Measurements from ENCODE around the gene AMELX. TPM values are rescaled to one million over a fixed set of nuclear protein-coding genes. Genes with fewer than 3 reads are reported as not detected.

The AMELX gene
- total RNA-seq, 2 donors from 2014 or later: not detected

- no peaks in the 10 kb centered on the region for H3K27me3 ChIP-seq
- H3K36me3 ChIP-seq: no peaks in the 10 kb centered on the region
- H3K4me3 ChIP-seq: no peak overlapping the region
- no peak overlapping the region for H3K27ac ChIP-seq
- H3K4me1 ChIP-seq: no peaks in the 10 kb centered on the region
- peaks cover 0 to 8% of the 10 kb centered on the region in 2 donors for H3K9me3 ChIP-seq
- no peak for TF ChIP-seq CTCF (IDR thresholded peaks at IDR 0.05)
- DNase-seq (ENCODE audit: low spot score): no peak
These were observed 32.0 kb upstream of the AMELX start for GRCh38 chrX:11261260-11261659.

GRCh38 chrX:11264925-11265324, 28.3 kb upstream of the AMELX start:
- TF ChIP-seq CTCF (IDR thresholded peaks at IDR 0.05): no peak
- H3K27me3 ChIP-seq: no peaks in the 10 kb centered on the region
- H3K4me3 ChIP-seq: no peak overlapping the region
- H3K27ac ChIP-seq: peak overlapping the region; percentile 12 to 29
- no peaks in the 10 kb centered on the region for H3K36me3 ChIP-seq
- no peaks in the 10 kb centered on the region for H3K4me1 ChIP-seq
- H3K9me3 ChIP-seq: no peaks in the 10 kb centered on the region
- DNase-seq (ENCODE audit: low spot score): no peak

GRCh38 chrX:11265352-11265751, 27.9 kb upstream of the AMELX start:
- Histone ChIP-seq H3K27ac (peak overlapping the region; percentile 12 to 29), H3K36me3 (no peaks in the 10 kb centered on the region), H3K27me3 (no peaks in the 10 kb centered on the region), H3K9me3 (no peaks in the 10 kb centered on the region), H3K4me1 (no peaks in the 10 kb centered on the region), H3K4me3 (peak overlapping the region in 1 of 2 donors; percentile 13)
- no peak for TF ChIP-seq CTCF (IDR thresholded peaks at IDR 0.05)
- no peak for DNase-seq (ENCODE audit: low spot score)

GRCh38 chrX:11266573-11267003, 26.6 kb upstream of the AMELX start:
- no peak for TF ChIP-seq CTCF (IDR thresholded peaks at IDR 0.05)
- DNase-seq (ENCODE audit: low spot score): no peak
- Histone ChIP-seq H3K27me3 (no peaks in the 10 kb centered on the region), H3K9me3 (no peaks in the 10 kb centered on the region), H3K4me3 (no peak overlapping the region), H3K27ac (peak overlapping the region in 1 of 2 donors; percentile 50), H3K4me1 (no peaks in the 10 kb centered on the region), H3K36me3 (no peaks in the 10 kb centered on the region)

- no peak for DNase-seq (ENCODE audit: low spot score)
- no peak for TF ChIP-seq CTCF (IDR thresholded peaks at IDR 0.05)
- Histone ChIP-seq H3K36me3 (no peaks in the 10 kb centered on the region), H3K27ac (no peak overlapping the region), H3K4me3 (no peak overlapping the region), H3K9me3 (no peaks in the 10 kb centered on the region), H3K27me3 (no peaks in the 10 kb centered on the region), H3K4me1 (no peaks in the 10 kb centered on the region)
These were observed 25.8 kb upstream of the AMELX start for GRCh38 chrX:11267425-11267824.

GRCh38 chrX:11269006-11269405, 24.2 kb upstream of the AMELX start:
- DNase-seq (ENCODE audit: low spot score): no peak
- TF ChIP-seq CTCF (IDR thresholded peaks at IDR 0.05): no peak
- H3K27ac ChIP-seq: no peak overlapping the region
- no peak overlapping the region for H3K4me3 ChIP-seq
- no peaks in the 10 kb centered on the region for H3K4me1 ChIP-seq
- H3K27me3 ChIP-seq: no peaks in the 10 kb centered on the region
- H3K9me3 ChIP-seq: no peaks in the 10 kb centered on the region
- H3K36me3 ChIP-seq: no peaks in the 10 kb centered on the region

Measured in right atrium auricular region (tissue), 2 donors.